ENCODE data around the gene CA10. TPM values are rescaled to one million over a fixed set of nuclear protein-coding genes. Genes with fewer than 3 reads are reported as not detected.
A peak's percentile ranks its signal among the peaks of the same experiment; 100 is the strongest.

Gene CA10
- total RNA-seq, 2 donors from 2014 or later, result 0.22 to 0.37 TPM

DNA sequence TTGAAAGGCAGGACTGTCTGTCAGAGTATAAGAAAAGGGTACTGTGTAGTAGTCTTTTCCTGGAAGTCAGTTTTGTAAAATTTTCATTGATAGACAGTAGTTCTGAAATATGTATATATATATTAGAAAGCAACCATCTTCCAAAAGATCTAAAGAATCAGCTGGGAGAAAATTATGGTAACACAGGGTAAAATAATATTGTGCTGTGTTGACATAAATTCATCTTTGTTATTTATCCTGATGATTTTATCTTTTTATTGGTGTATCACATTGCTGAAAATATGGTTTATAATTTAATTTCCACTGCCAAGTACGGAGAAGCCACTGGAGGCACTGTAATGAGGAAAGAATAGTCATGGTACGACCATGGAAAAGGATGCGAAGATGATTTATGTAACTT is 324.9 kb downstream of the CA10 start:
- Mint-ChIP-seq H3K9me3 (no peaks in the 10 kb centered on the region), H3K4me1 (peaks cover 4% of the 10 kb centered on the region), H3K4me3 (no peak overlapping the region), H3K27me3 (ENCODE audit: insufficient read depth) (peaks cover 16% of the 10 kb centered on the region), H3K36me3 (ENCODE audit: low read depth) (no peaks in the 10 kb centered on the region), H3K27ac (no peak overlapping the region)
- no peaks in the 10 kb centered on the region for H3K4me1 ChIP-seq (ENCODE audit: control insufficient read depth, insufficient read depth, low read length)
- H3K4me3 ChIP-seq (ENCODE audit: low read length), result no peak overlapping the region
- no peaks in the 10 kb centered on the region for H3K36me3 ChIP-seq (ENCODE audit: control insufficient read depth, insufficient read depth, low read length)
- 92 to 100% methylated on average over 2 to 3 of the region's 3 CpGs for WGBS, 2 experiments (ENCODE audit: insufficient coverage in 1 of 2, insufficient read length in 1 of 2)
- no peak for DNase-seq
- TF ChIP-seq, protein P1, sequence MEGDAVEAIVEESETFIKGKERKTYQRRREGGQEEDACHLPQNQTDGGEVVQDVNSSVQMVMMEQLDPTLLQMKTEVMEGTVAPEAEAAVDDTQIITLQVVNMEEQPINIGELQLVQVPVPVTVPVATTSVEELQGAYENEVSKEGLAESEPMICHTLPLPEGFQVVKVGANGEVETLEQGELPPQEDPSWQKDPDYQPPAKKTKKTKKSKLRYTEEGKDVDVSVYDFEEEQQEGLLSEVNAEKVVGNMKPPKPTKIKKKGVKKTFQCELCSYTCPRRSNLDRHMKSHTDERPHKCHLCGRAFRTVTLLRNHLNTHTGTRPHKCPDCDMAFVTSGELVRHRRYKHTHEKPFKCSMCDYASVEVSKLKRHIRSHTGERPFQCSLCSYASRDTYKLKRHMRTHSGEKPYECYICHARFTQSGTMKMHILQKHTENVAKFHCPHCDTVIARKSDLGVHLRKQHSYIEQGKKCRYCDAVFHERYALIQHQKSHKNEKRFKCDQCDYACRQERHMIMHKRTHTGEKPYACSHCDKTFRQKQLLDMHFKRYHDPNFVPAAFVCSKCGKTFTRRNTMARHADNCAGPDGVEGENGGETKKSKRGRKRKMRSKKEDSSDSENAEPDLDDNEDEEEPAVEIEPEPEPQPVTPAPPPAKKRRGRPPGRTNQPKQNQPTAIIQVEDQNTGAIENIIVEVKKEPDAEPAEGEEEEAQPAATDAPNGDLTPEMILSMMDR (conservative IDR thresholded peaks at IDR 0.05), result no peak
- peaks cover 22% of the 10 kb centered on the region for H3K27me3 ChIP-seq (ENCODE audit: control insufficient read depth, insufficient read depth, low read length, poor library complexity, severe bottlenecking)
- no peak overlapping the region for H3K27ac ChIP-seq (ENCODE audit: low read depth, low read length)
- H3K9me3 ChIP-seq (ENCODE audit: control insufficient read depth, low read length), result no peaks in the 10 kb centered on the region
- H3K9ac ChIP-seq (ENCODE audit: extremely low read depth, low read length, poor library complexity, severe bottlenecking), result no peak overlapping the region

- Mint-ChIP-seq H3K27ac (no peak overlapping the region), H3K4me1 (peaks cover 4% of the 10 kb centered on the region), H3K9me3 (no peaks in the 10 kb centered on the region), H3K27me3 (ENCODE audit: insufficient read depth) (peaks cover 16% of the 10 kb centered on the region), H3K36me3 (ENCODE audit: low read depth) (no peaks in the 10 kb centered on the region), H3K4me3 (no peak overlapping the region)
- Histone ChIP-seq H3K27ac (ENCODE audit: low read depth, low read length) (no peak overlapping the region), H3K9me3 (ENCODE audit: control insufficient read depth, low read length) (no peaks in the 10 kb centered on the region), H3K4me1 (ENCODE audit: control insufficient read depth, insufficient read depth, low read length) (no peaks in the 10 kb centered on the region), H3K4me3 (ENCODE audit: low read length) (no peak overlapping the region), H3K9ac (ENCODE audit: extremely low read depth, low read length, poor library complexity, severe bottlenecking) (no peak overlapping the region), H3K27me3 (ENCODE audit: control insufficient read depth, insufficient read depth, low read length, poor library complexity, severe bottlenecking) (peaks cover 22% of the 10 kb centered on the region), H3K36me3 (ENCODE audit: control insufficient read depth, insufficient read depth, low read length) (no peaks in the 10 kb centered on the region)
- WGBS, 2 experiments (ENCODE audit: insufficient coverage in 1 of 2, insufficient read length in 1 of 2), result 56% methylated on average over 2 of the region's 2 CpGs; no CpG with 5 or more reads in 1 of the 2 experiments
- peak; percentile 79 for DNase-seq
- TF ChIP-seq, protein P1 (conservative IDR thresholded peaks at IDR 0.05), result peak; percentile 54
These were observed 325.5 kb downstream of the CA10 start for GRCh38 chr17:51833045-51833444.

DNA sequence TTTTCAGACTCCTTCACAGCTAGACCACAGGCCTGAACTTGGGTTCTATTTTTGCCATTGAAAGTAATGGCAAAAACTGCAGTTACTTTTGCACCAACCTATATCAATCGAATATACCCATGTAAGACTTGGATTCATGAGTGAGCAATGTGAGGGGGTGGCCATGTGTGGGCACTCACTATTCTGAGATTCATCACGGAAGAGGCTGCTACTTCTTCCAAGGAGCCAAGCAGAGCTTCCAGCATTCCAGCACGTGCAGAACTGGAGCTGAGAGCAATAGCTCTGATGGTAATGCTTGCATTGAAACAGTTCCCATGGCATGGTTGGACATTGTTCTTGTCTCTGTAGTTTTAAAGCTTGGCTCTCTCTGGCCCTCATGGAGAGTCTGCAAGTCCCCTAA is 327.6 kb downstream of the CA10 start:
- no peak overlapping the region for H3K27ac ChIP-seq (ENCODE audit: low read depth, low read length)
- no peaks in the 10 kb centered on the region for H3K9me3 ChIP-seq (ENCODE audit: control insufficient read depth, low read length)
- Mint-ChIP-seq H3K36me3 (ENCODE audit: low read depth) (no peaks in the 10 kb centered on the region), H3K4me1 (peaks cover 4% of the 10 kb centered on the region), H3K27ac (no peak overlapping the region), H3K4me3 (no peak overlapping the region), H3K27me3 (ENCODE audit: insufficient read depth) (peaks cover 13% of the 10 kb centered on the region), H3K9me3 (no peaks in the 10 kb centered on the region)
- no peak for DNase-seq
- peaks cover 10% of the 10 kb centered on the region for H3K27me3 ChIP-seq (ENCODE audit: control insufficient read depth, insufficient read depth, low read length, poor library complexity, severe bottlenecking)
- no peak overlapping the region for H3K4me3 ChIP-seq (ENCODE audit: low read length)
- TF ChIP-seq, protein P1 (conservative IDR thresholded peaks at IDR 0.05), result no peak
- H3K36me3 ChIP-seq (ENCODE audit: control insufficient read depth, insufficient read depth, low read length), result no peaks in the 10 kb centered on the region
- WGBS, 2 experiments (ENCODE audit: insufficient coverage in 1 of 2, insufficient read length in 1 of 2), result 51 to 65% methylated on average over 2 to 3 of the region's 3 CpGs
- H3K9ac ChIP-seq (ENCODE audit: extremely low read depth, low read length, poor library complexity, severe bottlenecking), result no peak overlapping the region
- no peaks in the 10 kb centered on the region for H3K4me1 ChIP-seq (ENCODE audit: control insufficient read depth, insufficient read depth, low read length)
